Endometrial microvascular endothelial cells (primary cell): ENCODE measurements around the gene UNC79. TPM values are rescaled to one million over a fixed set of nuclear protein-coding genes. Genes with fewer than 3 reads are reported as not detected.
"Not testable (repeated sequence)": the region's sequence is repeated elsewhere in the genome, so short reads cannot be mapped to it uniquely, and the experiment has no call there.

ENCODE experiments used
- in situ Hi-C: cut with HindIII; loops from 2 replicates; pipeline ENCODE4 v1.10.0; 2017; ENCODE audit warnings: low sequenced_read_pairs, low pct_unique_long_range_greater_than_20kb; ENCODE audit errors: inconsistent ontology term
- total RNA-seq: library from RNA; depleted of rRNA; stranded (reverse); fragments of >200 nt; gene quantifications from one replicate; pipeline ENCODE4 v1.2.3, GENCODE V29; 2015; ENCODE audit errors: inconsistent ontology term

The UNC79 gene
- total RNA-seq = not detected

DNA sequence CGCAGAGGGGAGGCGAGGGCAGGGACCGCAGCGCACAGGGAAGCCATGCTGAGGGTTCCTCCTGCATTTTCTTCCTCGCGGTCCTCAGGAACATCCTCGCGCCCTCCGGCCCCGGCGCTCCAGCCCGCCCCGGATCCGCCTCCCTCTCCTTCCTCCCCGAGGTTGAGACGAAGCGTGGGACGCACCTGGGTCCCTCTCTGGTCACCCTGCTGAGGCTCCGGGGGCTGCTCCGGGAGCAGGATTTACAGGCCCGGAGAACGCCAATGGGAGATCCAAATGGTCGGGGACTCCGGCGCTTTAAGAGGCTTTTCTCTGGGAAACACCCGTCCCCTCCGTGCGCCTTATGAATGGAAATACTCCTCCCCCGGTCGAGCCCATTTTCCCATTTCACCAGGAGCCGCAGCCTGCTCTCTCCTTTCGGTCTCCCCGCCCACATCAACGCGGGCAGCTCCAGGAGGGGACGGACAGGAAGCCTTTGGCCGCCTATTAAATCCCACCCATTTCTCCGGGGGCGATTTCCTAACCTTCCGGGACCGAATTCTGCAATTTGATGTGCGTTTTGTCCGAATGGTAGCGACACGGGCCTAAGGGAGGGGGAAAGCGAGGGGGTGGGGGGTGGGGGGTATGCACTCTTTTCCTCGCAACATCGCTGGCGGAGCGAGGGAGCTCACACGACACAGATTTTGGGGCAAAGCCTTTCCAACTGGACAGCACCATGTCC, at the start of gene UNC79:
Gene UNC79 (plus strand): TSS at position 625 of the 721 bp plus-strand sequence. CDS start 91 bp downstream, at position 716.
- in situ Hi-C loops = no loop called here

DNA sequence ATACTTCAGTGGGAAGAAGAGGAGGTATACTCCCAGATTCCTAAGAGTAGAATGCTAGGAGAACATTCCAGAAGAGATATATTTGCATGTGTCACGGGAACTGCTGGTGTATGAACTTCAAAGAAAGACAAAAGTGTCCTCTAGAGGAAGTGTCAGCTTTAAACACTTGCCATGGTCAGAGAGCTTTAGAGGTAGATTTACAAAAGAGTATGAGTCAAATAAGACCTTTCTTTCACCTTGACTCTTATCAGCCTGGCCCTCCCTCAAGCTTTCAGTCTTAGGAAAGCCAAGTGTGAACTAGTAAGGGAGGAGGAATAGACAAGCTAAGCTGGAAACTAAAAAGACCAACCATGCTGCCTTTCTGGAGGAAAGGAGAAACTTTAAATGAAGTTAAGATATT, 49.1 kb upstream of the UNC79 start:
- in situ Hi-C loops = no loop called here

DNA sequence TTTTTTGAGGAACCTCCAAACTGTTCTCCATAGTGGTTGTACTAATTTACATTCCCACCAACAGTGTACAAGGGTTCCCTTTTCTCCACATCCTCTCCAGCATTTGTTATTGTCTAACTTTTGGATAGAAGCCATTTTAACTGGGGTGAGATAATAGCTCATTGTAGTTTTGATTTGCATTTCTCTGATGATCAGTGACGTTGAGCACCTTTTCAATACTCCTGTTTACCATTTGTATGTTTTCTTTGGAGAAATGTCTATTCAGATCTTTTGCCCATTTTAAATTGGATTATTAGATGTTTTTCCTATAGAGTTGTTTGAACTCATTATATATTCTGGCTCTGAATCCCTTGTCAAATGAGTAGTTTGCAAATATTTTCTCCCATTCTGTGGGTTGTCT, 46.5 kb upstream of the UNC79 start:
- in situ Hi-C loops = not testable (repeated sequence)

DNA sequence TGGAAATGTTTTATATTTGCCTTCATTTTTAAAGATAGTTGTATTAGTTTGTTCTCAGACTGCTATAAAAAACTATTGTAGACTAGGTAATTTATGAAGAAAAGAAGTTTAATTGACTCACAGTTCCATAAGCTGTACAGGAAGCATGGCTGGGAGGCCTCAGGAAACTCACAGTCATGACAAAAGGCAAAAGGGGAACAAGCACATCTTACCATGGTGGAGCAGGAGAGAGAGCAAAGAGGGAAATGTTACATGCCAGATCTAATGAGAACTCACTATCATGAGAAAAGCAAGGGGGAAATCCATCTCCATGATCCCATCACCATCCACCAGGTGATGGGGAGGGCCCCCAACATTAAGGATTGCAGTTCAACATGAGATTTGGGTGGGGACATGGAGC, 35.5 kb upstream of the UNC79 start:
- in situ Hi-C loops = no loop called here

DNA sequence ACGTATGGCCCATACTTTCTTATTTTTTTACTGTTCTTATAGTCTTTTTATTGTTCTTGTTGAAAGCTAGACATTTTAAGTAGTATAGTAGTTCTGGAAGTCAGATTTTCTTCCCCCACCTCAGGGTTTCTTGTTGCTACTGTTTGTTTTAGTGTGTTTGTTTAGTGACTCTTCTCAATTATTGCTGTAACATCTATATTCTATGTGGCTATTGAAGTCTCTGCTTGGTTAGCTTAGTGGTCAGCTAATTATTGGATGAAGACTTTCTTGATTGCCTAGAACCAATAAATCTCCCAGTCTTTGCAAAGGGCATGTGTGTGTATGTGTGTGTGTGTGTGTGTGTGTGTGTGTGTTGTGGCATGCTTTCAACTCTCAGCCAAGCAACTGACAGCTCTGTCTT, 34.3 kb upstream of the UNC79 start:
- in situ Hi-C loops = no loop called here

DNA sequence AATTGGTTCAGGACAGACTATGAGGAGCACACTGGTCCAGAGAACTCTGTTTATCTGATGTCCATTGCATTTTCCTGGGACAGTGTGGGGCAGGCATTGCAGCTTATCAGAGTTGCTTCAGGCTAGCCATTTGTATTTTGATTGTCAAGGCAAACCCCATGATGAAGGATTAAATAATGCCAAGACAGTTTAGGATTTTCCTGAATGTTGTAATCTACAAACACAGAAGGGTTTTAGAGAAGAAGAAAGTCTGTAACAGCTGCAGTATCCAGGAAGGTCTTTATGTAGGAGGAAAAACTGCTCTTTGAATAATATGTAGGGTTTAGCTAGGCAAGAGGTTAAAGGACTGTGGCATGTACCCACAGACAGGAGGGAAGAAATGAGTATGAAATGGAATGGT, 32.2 kb upstream of the UNC79 start:
- in situ Hi-C loops = no loop called here

DNA sequence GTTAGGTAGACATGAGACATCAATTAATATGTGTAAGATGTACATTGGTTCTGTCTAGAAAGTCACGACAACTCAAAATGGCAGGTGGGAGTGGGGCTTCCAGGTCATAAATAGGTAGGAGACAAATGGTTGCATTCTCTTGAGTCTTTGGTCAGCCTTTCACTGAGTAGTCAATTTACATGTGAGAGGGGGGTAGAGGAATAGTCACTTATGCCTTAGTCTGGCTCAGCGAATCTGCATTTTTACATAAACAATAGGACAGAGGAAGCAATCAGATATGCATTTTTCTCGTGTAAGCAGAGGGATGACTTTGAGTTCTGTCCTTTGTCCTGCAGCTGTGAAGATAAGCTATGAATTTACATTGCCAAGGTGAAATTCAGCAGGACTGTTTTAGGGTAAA, 27.8 kb upstream of the UNC79 start:
- in situ Hi-C loops = no loop called here

DNA sequence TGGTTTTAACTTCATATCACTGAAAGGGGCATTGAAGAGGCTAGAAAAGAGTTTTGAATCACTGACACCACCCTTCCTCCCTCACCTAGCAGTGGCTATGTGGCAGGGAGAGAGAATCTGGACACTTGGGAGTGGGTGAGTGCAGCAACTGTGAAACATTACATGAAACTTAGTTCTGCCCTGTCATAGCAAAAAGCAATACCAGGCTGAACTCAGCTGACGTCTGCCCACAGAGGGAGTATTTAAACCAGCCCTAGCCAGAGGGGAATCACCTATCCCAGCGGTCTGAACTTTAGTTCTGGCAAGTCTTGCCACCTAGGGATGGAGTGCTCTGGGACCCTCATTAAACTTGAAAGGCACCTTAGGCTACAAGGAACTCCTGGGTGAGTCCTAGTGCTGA, 20.7 kb upstream of the UNC79 start:
- in situ Hi-C loops = no loop called here

DNA sequence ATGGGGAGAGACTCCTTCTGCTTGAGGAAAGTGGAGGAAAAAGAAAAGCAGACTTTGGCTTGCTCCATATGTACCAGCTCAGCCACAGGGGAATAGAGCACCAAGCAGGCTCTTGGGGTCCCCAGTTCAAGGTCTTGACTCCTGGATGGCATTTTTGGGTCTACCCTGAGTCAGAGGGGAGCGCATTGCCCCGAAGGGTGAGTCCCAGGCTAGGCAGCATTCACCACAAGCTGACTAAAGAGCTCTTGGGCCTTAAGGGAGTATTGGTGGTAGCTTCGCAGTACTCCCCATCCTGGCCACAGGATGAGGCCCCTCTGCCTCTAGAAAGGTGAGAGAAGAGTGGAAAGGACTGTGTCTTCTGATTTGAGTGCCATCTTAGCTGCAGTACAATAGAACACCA, 19.8 kb upstream of the UNC79 start:
- in situ Hi-C loops = no loop called here

DNA sequence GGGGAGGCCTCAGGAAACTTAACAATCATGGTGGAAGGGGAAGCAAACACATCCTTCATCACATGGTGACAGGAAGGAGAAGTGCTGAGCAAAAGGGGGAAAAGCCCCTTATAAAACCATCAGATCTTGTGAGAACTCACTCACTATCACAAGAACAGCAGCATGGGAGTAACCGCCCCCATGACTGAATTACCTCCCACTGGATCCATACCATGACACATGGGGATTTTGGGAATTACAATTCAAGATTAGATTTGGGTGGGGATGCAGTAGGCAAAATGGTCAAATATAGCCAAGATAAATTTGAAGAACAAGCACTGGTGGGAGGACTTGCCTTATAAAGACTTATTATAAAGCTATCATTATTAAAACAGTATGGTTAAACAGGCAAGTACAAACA, 5.6 kb upstream of the UNC79 start:
- in situ Hi-C loops = not testable (repeated sequence)

DNA sequence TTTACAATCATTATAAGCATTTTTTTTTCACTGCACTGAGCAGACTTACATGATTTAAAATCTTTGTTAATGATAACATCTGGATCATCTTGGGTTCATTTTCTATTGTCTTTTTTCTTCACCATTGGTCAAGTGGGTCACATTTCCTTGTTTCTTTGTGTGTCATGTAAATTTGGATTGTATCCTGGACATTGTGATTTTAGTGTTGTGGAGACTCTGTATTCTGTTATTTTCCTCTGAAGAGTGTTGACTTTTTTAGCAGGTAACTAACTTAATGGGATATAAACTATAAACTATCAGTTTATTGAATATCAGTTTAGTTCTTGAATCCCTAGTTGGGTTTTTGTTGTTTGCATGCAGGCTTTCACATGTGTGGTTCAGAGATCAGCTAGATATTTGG, 4.0 kb upstream of the UNC79 start:
- in situ Hi-C loops = no loop called here

DNA sequence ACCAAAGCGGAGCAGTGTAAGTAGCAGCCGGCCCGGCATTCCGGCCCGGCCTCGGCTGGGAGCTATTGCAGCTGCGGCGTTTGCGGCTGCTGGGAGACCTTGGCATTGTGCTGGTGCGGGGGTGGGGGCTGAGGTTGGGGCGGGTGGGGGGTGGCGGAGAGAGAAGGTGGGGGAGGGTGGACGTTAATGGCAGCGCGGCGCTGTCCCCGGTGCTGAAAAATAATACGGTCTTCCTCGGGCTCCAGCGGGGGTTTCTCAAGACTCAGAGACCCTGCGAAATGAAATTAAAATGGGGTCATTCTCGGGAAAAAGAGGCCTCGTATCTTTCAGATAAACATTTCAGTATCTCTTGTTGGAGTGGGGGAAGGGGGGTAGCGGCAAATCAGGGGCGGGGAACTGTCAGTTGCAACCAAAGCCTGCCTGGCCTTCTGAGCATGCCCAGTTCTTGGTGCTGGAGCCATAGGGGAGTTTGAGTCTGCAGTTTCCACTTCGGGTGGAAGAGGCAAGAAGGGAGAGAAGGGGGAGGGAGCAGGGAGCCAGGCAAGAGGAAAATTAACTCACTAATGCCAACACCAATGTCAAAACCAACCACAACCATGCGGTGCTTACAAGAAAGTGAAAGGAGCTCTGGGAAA, 414 bp downstream of the UNC79 start:
- in situ Hi-C loops = no loop called here

DNA sequence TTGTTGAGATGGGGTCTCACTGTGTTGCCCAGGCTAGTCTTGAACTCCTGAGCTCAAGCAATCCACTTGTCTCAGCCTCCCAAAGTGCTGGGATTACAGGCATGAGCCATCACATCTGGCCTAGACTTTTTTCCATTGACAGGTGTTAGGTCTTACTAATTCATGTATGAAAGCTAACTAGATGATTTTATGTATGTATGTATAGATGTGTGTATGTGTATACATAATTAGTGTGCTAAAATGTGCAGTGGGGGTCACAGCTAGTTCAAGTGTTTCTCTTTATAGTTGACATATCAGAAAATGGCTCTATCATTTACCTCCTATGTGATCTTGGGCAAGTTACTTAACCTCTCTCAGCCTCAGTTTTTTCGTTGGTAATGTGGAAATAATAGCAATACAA, 23.5 kb downstream of the UNC79 start:
- in situ Hi-C loops = no loop called here

DNA sequence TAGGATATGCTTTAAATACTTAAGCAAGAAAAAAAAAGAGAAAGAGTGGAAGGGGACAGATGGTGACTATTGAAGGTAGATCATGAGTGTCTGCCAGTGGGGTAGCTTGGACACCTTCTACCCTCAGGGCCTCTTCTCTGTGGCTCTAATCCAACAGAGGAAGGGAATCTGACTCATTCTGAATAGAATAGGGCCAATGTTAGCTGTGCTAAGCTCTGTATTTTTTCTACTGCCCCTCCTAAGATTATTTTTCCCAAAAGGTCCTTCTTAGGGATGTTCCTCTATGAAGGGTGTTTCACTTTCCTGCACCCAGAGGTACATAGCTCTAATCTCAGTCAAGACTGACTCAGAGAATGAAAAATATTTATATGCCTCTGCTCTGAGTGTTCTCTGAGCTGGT, 25.6 kb downstream of the UNC79 start:
- in situ Hi-C loops = no loop called here

DNA sequence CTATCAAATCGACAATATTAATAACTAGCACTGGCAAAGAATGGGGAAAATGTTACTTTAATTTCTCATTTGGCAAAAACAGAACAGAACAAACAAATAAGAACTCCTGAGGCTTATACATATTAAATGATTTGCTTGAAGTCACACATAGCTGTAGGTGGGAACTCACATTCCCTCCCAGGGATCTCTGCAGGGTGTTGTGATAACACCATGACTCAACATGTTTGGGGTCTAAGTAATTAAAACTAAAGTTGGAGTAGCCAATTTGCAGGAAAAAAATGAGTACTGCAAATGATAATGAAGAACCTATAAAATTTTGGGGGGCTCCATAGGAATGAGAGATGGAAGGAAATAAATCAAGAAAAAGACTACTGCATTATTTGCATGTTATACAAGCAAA, 27.5 kb downstream of the UNC79 start:
- in situ Hi-C loops = no loop called here

DNA sequence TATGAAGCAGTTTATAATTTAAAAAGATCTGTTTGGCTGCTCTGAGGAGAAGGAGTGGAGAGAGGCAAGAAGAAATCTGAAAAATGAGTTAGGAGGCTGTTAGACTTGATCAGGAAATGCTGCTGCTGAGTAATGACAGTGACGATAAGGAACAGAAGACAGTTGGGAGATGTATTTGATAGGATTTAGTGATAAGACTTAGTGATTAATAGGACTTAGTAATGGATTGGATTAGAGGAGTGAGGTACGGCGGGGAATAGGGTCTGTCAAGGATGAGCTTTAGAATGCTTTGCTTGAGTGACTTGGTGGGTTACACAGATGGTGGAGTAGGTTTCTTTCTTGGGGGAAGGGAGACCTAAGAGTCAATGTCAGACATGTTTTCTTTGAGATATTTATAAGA, 31.7 kb downstream of the UNC79 start:
- in situ Hi-C loops = no loop called here

DNA sequence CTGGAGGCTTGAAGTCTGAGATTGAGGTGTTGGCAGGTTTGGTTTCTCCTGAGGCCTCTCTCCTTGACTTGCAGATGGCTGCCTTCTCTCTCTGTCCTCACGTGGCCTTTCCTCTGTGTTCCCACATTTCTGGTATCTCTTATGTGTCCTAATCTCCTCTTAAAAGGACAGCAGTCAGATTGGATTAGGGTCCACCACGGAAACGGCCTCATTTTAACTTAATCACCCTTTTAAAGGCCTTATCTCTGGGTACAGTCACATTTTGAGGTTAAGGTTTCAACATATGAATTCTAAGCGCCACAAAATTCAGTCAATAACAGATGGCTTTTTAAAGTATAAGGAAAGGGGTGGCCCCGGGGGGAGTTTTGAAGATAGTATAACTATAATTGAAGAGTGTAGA, 33.5 kb downstream of the UNC79 start:
- in situ Hi-C loops = no loop called here

DNA sequence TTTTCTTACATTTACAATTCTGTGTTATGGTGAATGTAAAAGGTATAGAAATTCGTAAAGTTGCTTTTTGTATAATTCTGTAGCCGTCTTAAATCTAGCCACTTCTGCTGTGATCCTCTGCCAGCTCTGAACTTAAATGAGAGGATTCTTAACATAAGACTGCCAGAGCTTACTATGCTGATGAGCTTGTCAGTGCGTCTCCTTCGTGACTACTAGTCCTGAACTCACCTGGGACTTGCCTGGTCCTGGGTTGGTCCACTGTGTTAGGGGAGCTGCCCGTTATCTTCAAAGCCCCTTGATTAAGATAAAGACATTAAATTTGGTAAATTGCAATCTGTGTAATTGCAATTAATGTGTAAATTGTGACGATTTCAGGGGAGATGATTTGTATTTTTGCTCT, 44.7 kb downstream of the UNC79 start:
- in situ Hi-C loops = no loop called here

DNA sequence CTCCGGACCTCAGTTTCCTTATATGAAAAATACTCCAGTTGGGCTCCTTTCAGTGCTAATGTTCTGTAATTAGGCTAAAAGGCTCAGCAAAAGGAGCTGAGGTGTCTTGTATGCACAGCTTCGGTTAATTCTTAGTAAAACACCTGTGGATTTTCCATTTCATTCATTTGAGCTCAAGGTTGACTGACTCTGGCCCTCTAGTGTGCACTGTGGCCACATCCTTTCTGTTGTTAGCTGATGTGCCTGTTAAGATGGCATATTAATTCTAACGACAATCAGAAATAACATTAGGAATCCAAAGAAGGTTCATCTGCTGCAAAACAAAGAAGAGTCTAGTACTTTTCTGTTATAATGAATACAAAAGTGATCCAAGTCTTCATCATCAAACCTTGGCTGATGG, 45.6 kb downstream of the UNC79 start:
- in situ Hi-C loops = no loop called here

DNA sequence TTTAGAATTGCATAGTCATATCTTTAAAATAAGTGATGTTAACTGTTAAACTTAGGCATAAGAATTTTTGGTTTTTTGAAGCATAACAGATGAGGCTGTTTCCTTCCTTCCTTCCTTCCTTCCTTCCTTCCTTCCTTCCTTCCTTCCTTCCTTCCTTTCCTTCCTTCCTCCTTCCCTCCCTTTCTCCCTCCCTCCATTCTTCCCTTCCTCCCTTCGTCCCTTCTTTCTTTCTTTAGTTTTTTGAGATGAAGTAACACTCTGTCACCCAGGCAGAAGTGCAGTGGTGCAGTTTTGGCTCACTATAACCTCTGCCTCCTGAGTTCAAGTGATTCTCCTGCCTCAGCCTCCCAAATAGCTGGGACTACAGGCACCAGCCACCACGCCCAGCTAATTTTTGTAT, 48.3 kb downstream of the UNC79 start:
- in situ Hi-C loops = not testable (repeated sequence)

DNA sequence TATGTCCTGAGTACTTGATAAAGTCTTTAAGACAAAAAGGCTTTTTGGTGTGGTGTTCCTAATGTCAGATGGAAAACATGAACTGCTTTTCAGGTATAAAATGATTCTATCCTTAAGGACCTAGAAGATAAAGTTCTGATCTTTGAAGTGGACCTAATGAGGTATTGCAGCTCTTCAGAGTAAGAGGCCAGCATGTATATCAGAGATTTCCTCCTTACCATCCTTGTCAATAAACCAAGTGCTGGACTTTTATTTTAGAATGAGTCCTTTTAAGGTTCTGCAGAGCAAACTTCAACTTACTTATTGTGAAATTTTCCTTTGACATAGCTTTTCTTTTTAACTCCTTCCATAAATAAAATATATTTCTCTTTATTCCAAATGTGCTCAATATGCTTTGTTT, 50.1 kb downstream of the UNC79 start:
- in situ Hi-C loops = no loop called here
